GM04503 (cell line): Measurements from ENCODE around the gene AP2M1.

Experiments
- DNase-seq: peaks from one replicate; pipeline ENCODE4 v3.0.0-alpha.2; 2012; ENCODE audit warnings: low read depth

The AP2M1 gene

DNA sequence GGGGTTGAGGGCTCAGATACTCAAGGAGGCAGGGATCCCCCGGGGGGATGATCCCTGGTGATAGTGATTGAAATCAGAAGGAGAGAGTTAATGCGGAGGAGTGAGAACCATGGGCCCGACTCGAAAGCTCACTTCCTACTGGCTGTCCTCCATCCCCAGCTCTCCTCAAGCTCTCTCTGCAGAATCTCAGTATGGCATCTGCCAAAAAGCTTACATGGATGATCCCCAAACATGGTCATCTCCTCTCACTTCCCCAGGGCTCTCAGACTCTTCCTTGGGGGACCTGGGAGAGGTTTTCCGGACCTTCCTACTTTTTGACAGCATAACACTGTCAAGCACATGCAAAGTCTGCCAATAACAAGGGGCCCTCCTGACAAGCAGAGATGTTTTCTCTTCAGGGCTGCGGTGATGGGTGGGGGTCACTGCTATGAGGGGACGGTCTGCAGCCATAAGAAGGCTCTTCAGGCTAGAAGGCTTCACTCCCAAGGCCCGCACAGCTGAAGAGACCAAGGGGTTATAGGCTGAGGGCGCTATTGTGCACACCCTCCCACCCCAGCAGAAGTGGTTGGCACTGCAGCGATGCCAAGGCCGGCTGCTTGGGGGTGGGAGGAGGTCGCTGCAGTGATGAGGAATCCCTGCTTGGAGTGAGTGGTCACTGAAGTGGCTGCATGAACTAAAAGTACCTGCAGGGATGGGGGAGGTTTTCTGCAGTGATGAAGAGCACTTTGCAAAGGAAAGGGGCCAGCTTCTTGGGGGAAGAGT, 53.9 kb downstream of the AP2M1 start:
- no peak for DNase-seq

DNA sequence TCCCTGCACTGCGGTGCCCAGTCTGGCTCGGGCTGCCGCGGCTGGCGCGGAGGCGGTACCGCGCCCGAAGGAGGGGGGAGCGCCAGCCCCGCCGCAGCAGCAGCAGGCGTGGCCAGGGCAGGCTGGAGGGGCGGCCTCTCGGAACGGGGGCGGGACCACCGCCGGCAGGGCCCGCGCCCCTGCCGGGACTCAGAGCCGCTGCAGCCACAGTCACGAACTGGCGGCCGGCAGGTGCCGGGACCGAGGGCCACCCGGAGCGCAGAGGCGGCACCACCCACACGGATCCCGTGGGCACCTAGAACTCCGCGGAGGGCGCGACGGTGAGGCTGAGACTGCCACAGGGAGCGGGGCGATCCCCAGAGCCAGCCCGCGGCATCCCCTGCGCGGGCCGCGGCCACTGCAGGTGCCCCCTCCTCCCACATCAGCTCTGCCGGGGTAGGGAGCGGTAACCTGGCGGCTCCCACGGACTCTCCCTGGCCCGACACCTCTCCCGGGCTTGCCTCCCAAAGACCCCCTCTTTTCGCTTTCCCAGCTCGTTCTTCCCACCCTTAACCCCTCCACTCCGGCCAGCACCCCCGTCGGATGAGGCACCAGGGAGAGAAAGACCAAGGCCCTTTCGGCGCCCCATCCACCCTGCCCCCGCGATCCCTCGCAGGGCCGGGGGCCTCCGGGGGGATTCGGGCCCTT, 54.9 kb downstream of the AP2M1 start, which contains the start of gene VWA5B2:
Gene VWA5B2 (plus strand): TSS at position 192 of the 687 bp plus-strand sequence. CDS start 944 bp downstream, outside the sequence.
- DNase-seq, result no peak

DNA sequence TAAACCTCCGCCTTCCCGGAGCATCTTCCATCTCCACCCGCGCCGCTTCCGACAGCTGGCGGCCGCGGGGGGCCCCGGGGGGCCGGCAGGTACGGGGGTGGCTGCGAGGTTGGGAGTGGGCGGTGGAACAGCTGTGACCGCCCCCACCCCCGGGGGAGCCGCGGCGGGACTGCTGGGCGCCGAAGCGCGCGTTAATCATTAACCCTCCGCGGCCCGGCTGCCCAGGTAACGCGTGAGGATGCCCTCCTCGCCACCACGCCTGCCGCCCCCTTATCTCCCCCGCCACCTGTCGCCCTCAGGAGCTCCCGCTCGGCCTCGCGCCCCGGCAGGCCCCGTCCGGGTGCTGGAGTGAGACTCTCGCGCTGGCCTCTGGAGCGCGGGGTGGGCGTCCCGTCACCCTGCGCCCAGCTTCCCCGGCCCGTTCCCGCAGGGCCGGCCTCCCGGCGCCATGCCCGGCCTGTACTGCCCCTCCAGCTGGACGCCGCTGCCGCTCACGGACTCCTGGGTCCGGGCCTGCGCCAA, 55.5 kb downstream of the AP2M1 start:
- no peak for DNase-seq

DNA sequence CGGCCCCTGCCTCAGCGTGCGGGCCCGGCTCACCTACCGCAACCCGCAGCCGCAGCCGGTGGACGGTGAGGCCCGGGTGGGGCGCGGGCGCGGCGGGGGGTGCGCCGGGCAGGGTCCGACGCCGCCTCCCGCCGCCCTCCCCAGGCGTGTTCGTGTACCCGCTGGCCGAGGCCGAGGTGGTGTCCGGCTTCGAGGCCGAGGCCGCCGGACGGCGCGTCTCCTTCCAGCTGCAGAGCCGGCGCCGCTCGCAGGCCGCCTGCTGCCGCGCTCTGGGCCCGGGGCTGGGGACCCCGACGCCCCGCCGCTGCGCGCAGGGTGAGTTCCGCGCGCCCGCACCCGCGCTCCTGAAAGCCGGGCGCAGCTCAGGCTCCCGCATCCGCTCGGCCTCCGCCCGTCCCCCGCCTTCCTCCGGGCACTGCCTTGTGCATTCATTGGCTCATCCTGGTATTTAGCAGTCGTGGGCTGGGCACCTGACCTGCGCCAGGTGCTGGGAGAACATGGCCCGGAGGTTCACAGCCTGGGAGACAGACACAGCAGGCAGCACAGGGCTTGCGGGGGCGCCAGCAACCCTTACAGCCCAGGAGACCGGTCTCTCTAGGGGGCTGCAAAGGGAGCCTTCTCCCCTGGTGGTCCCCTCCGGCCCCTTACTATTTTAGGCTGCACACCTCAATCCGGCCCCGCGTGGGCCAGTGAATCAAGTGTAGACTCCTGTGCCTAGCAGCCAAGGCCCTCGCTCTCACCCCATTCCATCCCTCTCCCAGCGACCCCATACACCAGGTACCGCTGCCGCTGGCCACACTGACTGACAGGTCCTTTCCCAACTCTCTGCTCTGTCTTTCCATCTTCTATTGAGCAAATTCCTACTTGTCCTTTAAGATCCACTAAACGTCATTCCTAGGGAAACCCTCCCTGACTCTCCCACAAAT, 56.2 kb downstream of the AP2M1 start:
- DNase-seq, result no peak

DNA sequence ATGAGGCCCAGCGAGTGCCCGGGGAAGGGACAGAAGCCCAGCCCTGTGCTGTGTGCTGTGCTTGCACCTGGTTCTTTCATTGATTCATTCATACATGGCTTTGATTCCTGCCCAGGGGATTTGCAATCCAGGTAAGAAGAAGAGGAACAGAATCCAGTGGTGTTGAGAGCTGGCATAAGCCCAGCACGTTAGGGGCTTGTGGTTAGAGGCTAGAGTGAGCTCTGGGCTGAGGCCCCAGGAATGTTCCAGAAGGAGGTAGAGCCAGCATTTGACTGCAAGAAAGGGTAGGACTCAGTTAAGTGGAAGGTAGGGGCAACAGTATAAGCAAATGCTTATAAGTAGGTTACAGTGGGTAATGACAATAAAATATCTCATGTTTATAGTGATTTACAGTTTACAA, 57.0 kb downstream of the AP2M1 start:
- no peak for DNase-seq

DNA sequence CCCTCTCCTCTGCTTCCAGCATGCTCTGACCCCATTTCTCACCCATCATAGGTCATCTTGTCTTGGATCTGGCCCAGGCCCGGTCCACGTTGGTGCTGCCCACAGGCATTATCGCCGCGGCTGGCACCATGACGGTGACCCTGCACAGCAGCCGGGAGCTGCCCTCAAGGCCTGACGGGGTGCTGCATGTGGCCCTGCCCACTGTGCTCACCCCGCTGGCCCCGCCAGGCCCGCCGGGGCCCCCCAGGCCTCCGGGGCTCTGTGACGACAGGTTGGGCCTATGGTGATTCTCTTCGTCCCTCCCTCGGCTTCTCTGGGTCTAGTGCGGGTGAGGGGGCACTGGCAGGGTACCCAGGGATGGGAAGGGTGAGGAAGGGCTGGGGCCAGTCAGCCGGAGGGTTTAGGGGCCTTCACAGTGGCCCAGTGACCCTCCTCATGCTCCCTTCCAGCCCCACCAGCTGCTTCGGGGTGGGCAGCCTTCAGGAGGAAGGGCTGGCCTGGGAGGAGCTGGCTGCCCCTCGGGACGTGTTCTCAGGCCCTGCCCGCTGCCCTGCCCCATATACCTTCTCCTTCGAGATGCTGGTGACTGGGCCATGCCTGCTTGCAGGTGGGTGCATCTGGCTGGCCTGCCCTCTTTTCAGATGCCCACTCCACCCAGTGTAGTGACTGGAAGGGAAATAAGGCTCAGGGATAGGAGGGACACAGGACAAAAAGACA, 58.6 kb downstream of the AP2M1 start:
- DNase-seq, result no peak
